IPS-15b (cell line): Measurements from ENCODE around the gene MANBA.

ENCODE experiments used
- H3K27me3 ChIP-seq: one replicate; pipeline ENCODE4 v1.6.1; 2013; ENCODE audit warnings: low read length; ENCODE audit not compliant: control insufficient read depth, insufficient read depth
- H3K36me3 ChIP-seq: one replicate; pipeline ENCODE4 v1.6.1; 2013; ENCODE audit warnings: low read length; ENCODE audit not compliant: control insufficient read depth, insufficient read depth
- H3K4me1 ChIP-seq: one replicate; pipeline ENCODE4 v1.6.1; 2013; ENCODE audit warnings: mild to moderate bottlenecking, low read length; ENCODE audit not compliant: control insufficient read depth, insufficient read depth
- H3K4me3 ChIP-seq: one replicate; pipeline ENCODE4 v1.5.1; 2013; ENCODE audit warnings: low read depth, low read length
- H3K9ac ChIP-seq: one replicate; pipeline ENCODE4 v1.6.1; 2013; ENCODE audit warnings: low read depth, mild to moderate bottlenecking, low read length
- H3K9me3 ChIP-seq: one replicate; pipeline ENCODE4 v1.6.1; 2013; ENCODE audit warnings: mild to moderate bottlenecking, low read length; ENCODE audit not compliant: control insufficient read depth, insufficient read depth

MANBA gene

GRCh38 chr4:102596532-102596931 is 164.2 kb downstream of the MANBA start:
- no peaks in the 10 kb centered on the region for H3K36me3 ChIP-seq
- no peak overlapping the region for H3K9ac ChIP-seq
- no peaks in the 10 kb centered on the region for H3K27me3 ChIP-seq
- no peak overlapping the region for H3K4me3 ChIP-seq
- no peaks in the 10 kb centered on the region for H3K4me1 ChIP-seq
- no peaks in the 10 kb centered on the region for H3K9me3 ChIP-seq

GRCh38 chr4:102594000-102594399 is 166.8 kb downstream of the MANBA start:
- no peaks in the 10 kb centered on the region for H3K27me3 ChIP-seq
- H3K4me3 ChIP-seq = no peak overlapping the region
- no peaks in the 10 kb centered on the region for H3K36me3 ChIP-seq
- no peaks in the 10 kb centered on the region for H3K9me3 ChIP-seq
- no peak overlapping the region for H3K9ac ChIP-seq
- H3K4me1 ChIP-seq = no peaks in the 10 kb centered on the region

- Histone ChIP-seq H3K9me3 (no peaks in the 10 kb centered on the region), H3K36me3 (no peaks in the 10 kb centered on the region), H3K27me3 (no peaks in the 10 kb centered on the region), H3K4me1 (no peaks in the 10 kb centered on the region), H3K9ac (no peak overlapping the region), H3K4me3 (no peak overlapping the region)
Observed at GRCh38 chr4:102593147-102593546, 167.6 kb downstream of the MANBA start.

GRCh38 chr4:102592256-102592655 is 168.5 kb downstream of the MANBA start:
- Histone ChIP-seq H3K36me3 (no peaks in the 10 kb centered on the region), H3K4me1 (no peaks in the 10 kb centered on the region), H3K9me3 (no peaks in the 10 kb centered on the region), H3K4me3 (no peak overlapping the region), H3K9ac (no peak overlapping the region), H3K27me3 (no peaks in the 10 kb centered on the region)

- Histone ChIP-seq H3K9me3 (no peaks in the 10 kb centered on the region), H3K4me1 (no peaks in the 10 kb centered on the region), H3K36me3 (no peaks in the 10 kb centered on the region), H3K27me3 (no peaks in the 10 kb centered on the region), H3K4me3 (no peak overlapping the region), H3K9ac (no peak overlapping the region)
Observed at GRCh38 chr4:102589743-102590142, 171.0 kb downstream of the MANBA start.

GRCh38 chr4:102586644-102587021 is 174.1 kb downstream of the MANBA start:
- H3K9ac ChIP-seq = no peak overlapping the region
- no peak overlapping the region for H3K4me3 ChIP-seq
- H3K27me3 ChIP-seq = no peaks in the 10 kb centered on the region
- no peaks in the 10 kb centered on the region for H3K9me3 ChIP-seq
- no peaks in the 10 kb centered on the region for H3K36me3 ChIP-seq
- H3K4me1 ChIP-seq = no peaks in the 10 kb centered on the region

GRCh38 chr4:102586002-102586643 is 174.6 kb downstream of the MANBA start:
- H3K4me1 ChIP-seq = no peaks in the 10 kb centered on the region
- no peak overlapping the region for H3K9ac ChIP-seq
- H3K27me3 ChIP-seq = no peaks in the 10 kb centered on the region
- H3K36me3 ChIP-seq = no peaks in the 10 kb centered on the region
- no peaks in the 10 kb centered on the region for H3K9me3 ChIP-seq
- no peak overlapping the region for H3K4me3 ChIP-seq

- H3K4me3 ChIP-seq = no peak overlapping the region
- H3K9ac ChIP-seq = no peak overlapping the region
- no peaks in the 10 kb centered on the region for H3K36me3 ChIP-seq
- no peaks in the 10 kb centered on the region for H3K4me1 ChIP-seq
- H3K9me3 ChIP-seq = no peaks in the 10 kb centered on the region
- no peaks in the 10 kb centered on the region for H3K27me3 ChIP-seq
Observed at GRCh38 chr4:102585329-102585728, 175.4 kb downstream of the MANBA start.

GRCh38 chr4:102584091-102584490 is 176.7 kb downstream of the MANBA start:
- Histone ChIP-seq H3K9ac (no peak overlapping the region), H3K36me3 (no peaks in the 10 kb centered on the region), H3K27me3 (no peaks in the 10 kb centered on the region), H3K9me3 (no peaks in the 10 kb centered on the region), H3K4me1 (no peaks in the 10 kb centered on the region), H3K4me3 (no peak overlapping the region)
